HG02970 (cell line): ENCODE data around the gene CIART.

Source experiments
- ATAC-seq: cut with Tn5 transposase; IDR thresholded peaks from one replicate; pipeline ENCODE4 v1.9.1; 2021; ENCODE audit warnings: mild to moderate bottlenecking, moderate library complexity, moderate number of reproducible peaks; ENCODE audit not compliant: unreplicated experiment, low FRiP score

Gene CIART

GRCh38 chr1:150259758-150260669 lies 22.3 kb upstream of the CIART start:
- no peak for ATAC-seq

GRCh38 chr1:150261367-150261766 lies 21.0 kb upstream of the CIART start:
- ATAC-seq = no peak

GRCh38 chr1:150262388-150263320 lies 19.7 kb upstream of the CIART start:
- no peak for ATAC-seq

GRCh38 chr1:150263549-150263948 lies 18.8 kb upstream of the CIART start:
- no peak for ATAC-seq

GRCh38 chr1:150267896-150268295 lies 14.5 kb upstream of the CIART start:
- no peak for ATAC-seq

- ATAC-seq = peak; percentile 11
Measured at GRCh38 chr1:150268340-150268704, 14.0 kb upstream of the CIART start.

GRCh38 chr1:150268705-150269403 lies 13.5 kb upstream of the CIART start, which contains the start of gene APH1A:
APH1A (minus strand) TSS chr1:150269016; CDS start chr1:150268810, 206 bp downstream.
- ATAC-seq = peak; percentile 77

GRCh38 chr1:150269451-150269850 lies 12.9 kb upstream of the CIART start:
- no peak for ATAC-seq

- no peak for ATAC-seq
Measured at GRCh38 chr1:150271291-150271959, 10.9 kb upstream of the CIART start.

GRCh38 chr1:150273311-150273710 lies 9.0 kb upstream of the CIART start:
- ATAC-seq = no peak

- no peak for ATAC-seq
Measured at GRCh38 chr1:150280138-150280707, 2.1 kb upstream of the CIART start.

GRCh38 chr1:150281221-150281757 lies 1.1 kb upstream of the CIART start:
- no peak for ATAC-seq

GRCh38 chr1:150282558-150282958 lies 204 bp downstream of the CIART start:
- ATAC-seq = no peak

- no peak for ATAC-seq
Measured at GRCh38 chr1:150283260-150283659, 906 bp downstream of the CIART start.

GRCh38 chr1:150288382-150288781 lies 6.0 kb downstream of the CIART start:
- ATAC-seq = no peak

GRCh38 chr1:150288822-150289221 lies 6.5 kb downstream of the CIART start:
- no peak for ATAC-seq

- peak; percentile 79 for ATAC-seq
Measured at GRCh38 chr1:150293433-150294253, 11.3 kb downstream of the CIART start, which contains the start of gene MRPS21. MRPS21 (plus strand) TSS chr1:150293861; CDS start chr1:150294367, 506 bp downstream.

GRCh38 chr1:150295476-150295875 lies 13.1 kb downstream of the CIART start:
- no peak for ATAC-seq
